GM21360 (cell line): ENCODE data around the gene HNRNPAB.
"Not testable (repeated sequence)": the region's sequence is repeated elsewhere in the genome, so short reads cannot be mapped to it uniquely, and the experiment has no call there.

ENCODE experiments used
- ATAC-seq: cut with Tn5 transposase; IDR thresholded peaks from one replicate; pipeline ENCODE4 v1.9.1; 2021; ENCODE audit warnings: mild to moderate bottlenecking, moderate library complexity; ENCODE audit not compliant: unreplicated experiment

HNRNPAB gene

DNA sequence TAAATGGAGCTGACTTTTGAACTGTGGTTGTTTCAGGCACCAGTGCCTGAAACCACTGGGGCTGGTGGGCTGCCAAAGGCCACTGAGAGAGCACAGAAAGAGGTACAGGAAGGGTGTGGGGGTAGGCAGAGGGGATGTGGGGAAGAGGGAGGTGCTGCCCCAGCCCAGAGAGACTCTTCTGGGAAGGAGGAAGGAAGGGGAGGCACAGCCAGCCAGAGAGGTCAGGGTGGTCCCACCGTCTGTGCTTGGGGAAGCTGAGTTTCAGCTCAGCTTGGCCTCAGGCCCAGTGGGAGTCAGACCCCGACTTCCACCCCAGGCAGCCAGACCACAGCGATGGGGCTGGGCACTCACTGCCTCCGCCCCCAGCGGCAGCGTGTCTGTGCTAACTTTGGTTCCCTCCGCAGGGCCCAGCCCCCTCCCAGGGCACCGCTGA, 36.9 kb downstream of the HNRNPAB start:
- no peak for ATAC-seq

DNA sequence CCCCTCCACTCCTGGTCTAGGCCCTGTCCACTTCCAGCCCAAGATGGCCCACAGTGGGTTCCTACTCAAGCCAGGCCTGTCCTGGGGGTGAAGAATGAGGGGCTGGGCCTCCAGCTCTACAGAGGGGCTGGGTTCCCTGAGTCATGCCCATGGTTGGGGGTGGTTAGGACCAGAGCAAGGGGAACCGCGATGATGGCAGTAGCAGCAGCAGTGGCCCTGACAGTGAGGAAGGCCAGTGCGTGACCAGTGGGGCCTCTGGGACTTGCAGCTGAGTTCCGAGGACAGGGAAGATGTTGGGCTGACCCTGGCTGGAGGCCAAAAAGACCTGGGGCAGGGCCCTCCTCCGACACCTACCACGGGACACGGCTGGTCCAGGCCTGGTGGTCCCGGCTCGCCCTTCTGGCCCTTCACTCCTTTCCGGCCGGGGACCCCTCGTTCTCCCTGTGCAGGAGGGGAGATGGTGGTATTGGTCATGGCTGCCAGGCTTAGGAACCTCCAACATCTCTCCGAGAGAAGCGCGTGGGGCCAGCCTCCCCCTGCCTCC, 37.4 kb downstream of the HNRNPAB start:
- ATAC-seq: no peak

GRCh38 chr5:178242416-178242815, 38.1 kb downstream of the HNRNPAB start:
- no peak for ATAC-seq

DNA sequence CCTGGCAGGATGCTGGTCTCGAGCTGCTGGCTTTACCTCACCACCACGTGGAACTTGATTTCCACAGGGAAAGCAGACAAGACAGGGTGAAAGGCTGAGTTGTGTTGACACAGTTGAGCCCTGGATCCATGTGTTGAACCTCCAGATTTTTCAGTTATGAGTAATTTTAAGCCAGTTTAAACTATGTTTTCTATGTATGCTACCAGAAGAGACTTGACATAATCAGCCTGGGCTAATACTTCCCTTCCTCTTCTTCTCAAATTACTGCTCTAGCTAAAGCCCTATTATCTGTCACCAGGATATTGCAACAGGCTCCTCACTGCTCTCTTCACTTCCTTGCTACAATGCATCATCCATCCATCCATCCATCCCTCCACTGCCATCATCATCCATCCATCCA, 40.2 kb downstream of the HNRNPAB start:
- no peak for ATAC-seq

DNA sequence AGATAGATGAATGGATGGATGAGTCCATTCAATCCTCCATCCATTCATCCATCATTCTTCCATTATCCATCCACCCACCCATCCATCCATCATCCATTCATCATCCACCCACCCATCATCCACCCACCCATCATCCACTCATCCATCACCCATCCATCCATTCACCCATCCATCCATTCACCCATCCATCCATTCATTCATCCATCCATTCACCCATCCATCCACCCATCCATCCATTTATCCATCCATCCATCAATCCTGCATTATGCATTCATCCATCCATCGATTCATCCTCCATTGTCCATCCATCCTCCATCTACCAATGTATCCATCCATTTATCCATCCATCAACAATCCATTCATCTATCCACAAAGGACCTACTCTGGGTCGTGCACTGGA, 41.1 kb downstream of the HNRNPAB start:
- ATAC-seq: no peak

DNA sequence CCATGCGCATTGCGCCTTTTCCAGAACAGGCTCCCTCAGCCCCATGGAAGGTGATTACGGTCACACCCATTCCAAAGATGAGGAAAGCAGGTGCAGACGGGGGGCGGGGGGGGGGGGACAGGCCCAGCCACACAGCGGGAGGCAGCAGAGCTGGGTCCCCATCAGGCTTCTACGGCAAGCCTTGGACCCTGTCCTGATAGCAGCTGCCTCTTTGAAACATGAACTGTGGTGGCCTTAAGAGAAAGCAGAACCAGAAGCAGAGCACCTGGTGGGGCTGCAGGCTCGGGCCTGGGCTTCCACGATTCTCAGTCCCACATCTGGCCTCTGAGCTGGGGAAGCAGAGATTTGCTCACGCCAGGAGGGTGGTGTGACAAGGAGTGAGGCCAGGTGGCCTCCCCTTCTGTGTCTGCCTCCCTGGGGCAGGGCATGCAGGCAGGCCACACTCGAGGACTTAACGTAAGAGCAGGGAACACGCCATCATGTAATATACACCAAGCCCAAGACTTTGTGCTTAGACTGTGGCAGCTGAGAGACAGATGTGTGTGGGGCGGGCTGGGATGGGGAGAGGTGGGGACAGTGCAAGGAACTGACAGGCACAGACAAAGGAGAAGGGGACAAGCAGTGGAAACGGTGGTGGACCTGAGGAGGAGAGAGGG, 42.4 kb downstream of the HNRNPAB start:
- no peak for ATAC-seq

DNA sequence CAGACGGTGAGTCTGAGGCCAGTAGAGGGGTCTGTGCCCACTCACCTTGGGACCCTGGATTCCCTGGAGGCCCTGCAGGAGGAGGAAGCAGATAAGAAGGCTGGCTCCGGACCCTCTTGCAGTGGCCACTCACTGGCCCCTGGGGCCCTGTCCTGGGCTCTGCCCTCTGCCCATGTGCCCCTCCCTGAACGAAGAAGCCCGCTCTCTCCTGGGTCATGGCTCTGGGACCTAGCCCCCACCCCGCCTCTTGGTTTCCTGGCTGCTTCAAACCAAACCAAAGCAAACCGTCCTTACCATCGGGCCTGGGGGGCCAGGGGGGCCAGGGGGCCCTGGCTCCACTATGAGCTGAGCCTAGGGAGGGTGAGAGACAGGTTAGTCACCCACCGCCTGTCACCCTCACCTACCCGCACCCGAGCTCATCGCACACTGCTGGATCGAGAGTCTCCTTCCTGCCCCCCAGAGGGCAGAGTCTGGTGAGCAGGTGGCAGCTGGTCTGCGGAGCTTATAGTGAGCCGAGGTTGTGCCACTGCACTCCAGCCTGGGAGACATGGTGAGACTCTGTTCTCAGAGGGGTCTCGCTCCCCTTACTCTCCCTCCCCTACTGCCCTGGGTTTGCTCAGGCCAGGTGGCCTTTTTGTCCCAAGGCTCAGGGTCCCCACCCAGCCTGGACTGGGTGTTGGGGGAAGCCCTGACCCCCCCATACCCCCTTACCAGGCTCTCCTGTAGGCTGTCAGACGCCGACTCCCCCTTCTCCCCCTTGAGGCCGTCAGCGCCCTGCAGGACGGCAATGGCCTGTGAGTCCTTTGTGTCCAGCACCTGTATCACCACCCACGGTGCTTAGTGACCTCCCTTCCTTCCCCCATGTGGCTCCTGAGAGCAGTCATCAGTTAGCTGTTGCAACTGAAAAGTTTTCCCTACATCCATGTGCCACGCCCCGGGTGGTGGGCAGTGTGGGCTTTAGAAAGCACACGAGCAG, 43.4 kb downstream of the HNRNPAB start:
- ATAC-seq: no peak

GRCh38 chr5:178248750-178249149, 44.4 kb downstream of the HNRNPAB start:
- ATAC-seq: no peak

DNA sequence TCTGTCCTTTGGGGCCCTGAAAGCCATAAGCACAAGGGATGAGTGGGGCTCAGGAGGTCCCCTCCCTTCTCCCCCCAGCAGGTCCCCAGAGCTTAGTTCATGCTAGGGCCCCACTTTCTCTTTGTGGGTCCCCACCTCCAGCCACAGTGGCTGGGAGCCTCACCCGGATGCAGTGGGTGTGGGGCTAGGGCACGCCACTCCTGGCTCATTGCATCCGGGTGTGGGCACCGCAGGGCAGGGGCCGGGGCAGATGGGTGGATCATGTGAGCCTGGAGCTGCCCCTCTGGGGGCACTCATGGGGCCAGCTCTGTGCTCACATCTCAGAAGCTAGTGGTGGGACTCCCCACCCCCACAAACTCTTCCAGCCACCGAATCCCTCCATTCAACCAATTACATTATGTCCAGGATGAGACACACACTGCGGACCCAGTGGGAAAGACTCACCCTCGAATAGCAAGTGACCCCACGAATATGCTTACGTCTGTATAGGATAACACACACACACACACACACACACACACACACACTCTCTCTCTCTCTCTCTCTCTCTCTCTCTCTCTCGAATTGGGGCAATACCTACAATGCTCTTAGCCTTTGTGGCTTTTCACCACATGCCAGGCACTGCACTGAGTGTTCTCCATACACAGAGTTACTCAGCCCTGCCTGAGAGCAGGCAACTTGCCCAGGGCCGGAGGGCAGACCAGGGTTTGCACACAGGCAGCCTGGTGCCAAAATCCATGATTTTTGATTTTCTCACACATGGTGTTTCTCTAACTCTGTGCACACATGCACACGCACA, 45.1 kb downstream of the HNRNPAB start:
- no peak for ATAC-seq

DNA sequence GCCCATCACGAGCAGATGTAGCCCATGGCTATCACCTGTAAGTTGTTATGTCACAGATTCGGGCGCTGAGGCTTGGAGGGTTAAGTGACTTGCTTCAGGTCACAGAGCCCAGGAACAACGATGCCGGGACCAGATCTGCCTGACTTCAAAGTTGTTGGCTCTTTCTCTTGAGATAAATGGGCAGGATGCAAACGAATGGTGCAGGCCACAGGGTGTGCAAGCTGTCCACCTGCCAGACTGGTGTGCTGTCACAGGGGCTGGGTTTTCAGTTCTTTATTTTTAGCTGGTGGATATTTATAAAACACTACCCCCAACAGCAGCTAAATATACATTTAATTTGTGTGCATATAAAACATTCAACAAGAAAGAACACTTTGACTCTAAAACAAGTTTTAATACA, 45.9 kb downstream of the HNRNPAB start:
- no peak for ATAC-seq

DNA sequence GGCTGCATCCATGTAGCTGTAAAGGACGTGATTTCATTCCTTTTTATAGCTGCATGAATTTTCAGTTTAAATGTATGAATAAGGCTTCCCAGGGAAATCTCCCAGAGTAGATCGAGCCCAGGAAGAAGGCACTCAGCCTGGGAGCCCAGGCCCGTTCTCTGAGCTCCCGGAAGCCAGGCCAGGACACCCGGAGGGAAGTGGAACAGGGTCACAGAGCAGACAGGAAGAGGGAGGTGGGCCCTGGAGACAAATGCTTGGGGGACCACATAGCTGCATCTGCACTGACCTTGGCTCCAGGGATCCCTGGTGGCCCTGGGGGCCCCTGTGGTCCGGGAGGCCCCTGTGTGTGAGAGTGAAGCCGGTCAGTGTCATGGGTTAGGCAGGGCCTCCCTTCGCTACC, 47.9 kb downstream of the HNRNPAB start:
- no peak for ATAC-seq

DNA sequence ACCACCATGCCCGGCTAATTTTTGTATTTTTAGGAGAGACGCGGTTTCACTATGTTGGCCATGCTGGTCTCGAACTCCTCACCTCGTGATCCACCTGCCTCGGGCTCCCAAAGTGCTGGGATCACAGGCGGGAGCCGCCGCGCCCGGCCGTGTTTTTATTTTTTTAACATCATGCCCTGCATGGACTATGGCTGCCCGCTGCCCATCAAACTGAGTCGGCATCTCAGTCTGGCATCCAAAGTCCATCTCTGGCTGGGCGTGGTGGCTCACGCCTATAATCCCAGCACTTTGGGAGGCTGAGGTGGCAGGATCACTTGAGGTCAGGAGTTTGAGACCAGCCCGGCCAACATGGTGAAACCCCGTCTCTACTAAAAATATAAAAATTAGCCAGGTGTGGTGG, 49.3 kb downstream of the HNRNPAB start:
- not testable (repeated sequence) for ATAC-seq

- no peak for ATAC-seq
These were observed 52.4 kb downstream of the HNRNPAB start for GRCh38 chr5:178256746-178257145.

DNA sequence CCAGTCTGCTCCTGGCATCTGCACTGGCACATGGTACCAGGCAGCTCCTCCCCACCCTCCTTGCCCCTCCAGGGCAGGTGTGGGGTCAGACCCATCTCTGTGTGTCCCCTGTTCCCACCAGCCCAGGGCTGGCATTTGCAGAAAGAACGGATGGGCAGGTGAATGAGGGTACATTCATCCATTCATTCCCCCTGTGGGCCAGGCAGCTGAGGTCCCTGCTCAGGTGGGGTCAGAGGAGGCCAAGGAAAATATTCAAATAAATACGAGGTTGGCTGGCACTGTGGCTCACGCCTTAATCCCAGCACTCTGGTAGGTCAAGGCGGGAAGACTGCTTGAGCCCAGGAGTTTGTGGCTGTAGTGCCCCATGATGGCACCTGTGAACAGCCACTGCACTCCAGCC, 53.3 kb downstream of the HNRNPAB start:
- ATAC-seq: no peak

DNA sequence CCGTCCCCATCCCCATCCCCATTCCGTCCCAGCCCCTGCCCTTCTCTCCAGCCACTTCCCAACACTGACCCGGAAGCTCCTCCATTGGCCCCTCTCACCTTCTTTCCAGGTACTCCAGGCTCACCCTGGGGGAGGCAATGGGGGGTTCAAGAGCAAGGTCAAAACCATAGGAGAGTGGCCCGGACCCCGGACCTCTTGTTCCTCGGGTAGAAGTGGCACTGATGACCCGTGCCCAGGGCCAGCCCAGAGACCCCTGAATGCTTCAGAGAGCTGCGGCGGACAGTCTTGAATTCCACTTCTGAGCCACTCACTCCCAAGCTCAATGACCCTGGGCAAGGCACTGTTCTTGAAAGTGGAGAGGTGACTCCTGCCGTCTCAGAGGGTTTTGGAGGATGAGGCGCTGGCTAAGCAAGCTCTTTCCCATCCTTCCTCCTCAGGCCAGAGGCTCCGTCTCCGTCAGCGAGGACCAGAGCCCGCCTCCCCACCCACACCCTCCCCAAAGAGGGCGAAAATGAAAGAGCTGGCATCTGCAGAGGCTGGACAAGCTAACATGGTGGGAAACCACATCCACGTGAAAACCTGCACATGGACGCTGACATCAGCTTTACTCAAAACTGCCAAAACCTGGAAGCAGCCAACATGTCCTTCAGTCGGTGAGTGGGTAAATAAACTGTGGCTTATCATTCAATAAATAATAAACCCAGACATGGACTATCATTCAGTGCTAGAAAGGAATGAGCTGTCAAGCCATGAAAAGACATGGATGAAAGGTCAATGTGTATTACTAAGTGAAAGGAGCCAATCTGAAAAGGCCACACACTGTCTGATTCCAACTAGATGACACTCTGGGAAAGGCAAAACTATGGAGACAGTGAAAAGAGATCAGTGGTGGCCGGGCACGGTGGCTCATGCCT, 55.5 kb downstream of the HNRNPAB start:
- ATAC-seq: no peak
